H9 (cell line): Measurements from ENCODE around the gene GSC2. TPM values are rescaled to one million over a fixed set of nuclear protein-coding genes. Genes with fewer than 3 reads are reported as not detected.

ENCODE experiments used
- DNase-seq: peaks from one replicate; pipeline ENCODE4 v3.0.0-alpha.2; 2017
- H2AFZ ChIP-seq: one replicate; pipeline ENCODE4 v1.6.1; 2013; ENCODE audit warnings: mild to moderate bottlenecking, low read length, control low read depth, moderate library complexity
- H2AK5ac ChIP-seq: 2 replicates; pipeline ENCODE4 v1.6.1; 2013; ENCODE audit warnings: low read length, control low read depth, mixed read lengths; ENCODE audit not compliant: insufficient read length
- H2BK120ac ChIP-seq: one replicate; pipeline ENCODE4 v1.6.1; 2013; ENCODE audit warnings: low read depth, mild to moderate bottlenecking, low read length, control low read depth, inconsistent platforms; ENCODE audit not compliant: poor library complexity, severe bottlenecking
- H2BK12ac ChIP-seq: 2 replicates; pipeline ENCODE4 v1.6.1; 2013; ENCODE audit warnings: low read length, control low read depth, mixed read lengths, low read depth; ENCODE audit not compliant: insufficient read length
- H2BK15ac ChIP-seq: 2 replicates; pipeline ENCODE4 v1.6.1; 2013; ENCODE audit warnings: low read depth, low read length, control low read depth
- H2BK20ac ChIP-seq: one replicate; pipeline ENCODE4 v1.6.1; 2013; ENCODE audit warnings: low read depth, mild to moderate bottlenecking, low read length, control low read depth, inconsistent platforms; ENCODE audit not compliant: poor library complexity, severe bottlenecking
- H2BK5ac ChIP-seq: 2 replicates; pipeline ENCODE4 v1.6.1; 2013; ENCODE audit warnings: low read length, control low read depth, mixed read lengths; ENCODE audit not compliant: insufficient read length
- H3K14ac ChIP-seq: 2 replicates; pipeline ENCODE4 v1.6.1; 2013; ENCODE audit warnings: low read length, control low read depth; ENCODE audit not compliant: insufficient read depth
- H3K18ac ChIP-seq: 2 replicates; pipeline ENCODE4 v1.6.1; 2013; ENCODE audit warnings: low read depth, mild to moderate bottlenecking, mixed read lengths, low read length, control low read depth; ENCODE audit not compliant: insufficient read length
- H3K23ac ChIP-seq: 2 replicates; pipeline ENCODE4 v1.6.1; 2013; ENCODE audit warnings: low read length, control low read depth, mixed read lengths, low read depth; ENCODE audit not compliant: insufficient read length
- H3K23me2 ChIP-seq: 2 replicates; pipeline ENCODE4 v1.6.1; 2013; ENCODE audit warnings: low read depth, mild to moderate bottlenecking, mixed read lengths, low read length, control low read depth; ENCODE audit not compliant: insufficient read length, poor library complexity, severe bottlenecking
- H3K27ac ChIP-seq: 2 replicates; pipeline ENCODE4 v1.5.1; 2013; ENCODE audit warnings: low read length, control low read depth, mixed read lengths, low read depth; ENCODE audit not compliant: insufficient read length
- H3K27me3 ChIP-seq: 2 replicates; pipeline ENCODE4 v1.6.1; 2013; ENCODE audit warnings: low read length, control low read depth, inconsistent platforms; ENCODE audit not compliant: insufficient read depth
- H3K4ac ChIP-seq: 2 replicates; pipeline ENCODE4 v1.6.1; 2013; ENCODE audit warnings: low read depth, mild to moderate bottlenecking, control low read depth, inconsistent platforms, low read length, moderate library complexity
- H3K4me1 ChIP-seq: 2 replicates; pipeline ENCODE4 v1.6.1; 2013; ENCODE audit warnings: low read length, control low read depth, inconsistent platforms; ENCODE audit not compliant: insufficient read depth
- H3K4me2 ChIP-seq: 2 replicates; pipeline ENCODE4 v1.6.1; 2013; ENCODE audit warnings: low read length, control low read depth, mixed read lengths; ENCODE audit not compliant: insufficient read length, insufficient read depth
- H3K56ac ChIP-seq: 2 replicates; pipeline ENCODE4 v1.6.1; 2013; ENCODE audit warnings: low read depth, mild to moderate bottlenecking, mixed read lengths, low read length, control low read depth; ENCODE audit not compliant: insufficient read length
- H3K79me1 ChIP-seq: 2 replicates; pipeline ENCODE4 v1.6.1; 2013; ENCODE audit warnings: low read depth, mild to moderate bottlenecking, moderate library complexity, low read length, control low read depth, inconsistent platforms; ENCODE audit not compliant: insufficient read depth, poor library complexity, severe bottlenecking
- H3K79me2 ChIP-seq: 2 replicates; pipeline ENCODE4 v1.6.1; 2013; ENCODE audit warnings: low read length, control low read depth, inconsistent platforms; ENCODE audit not compliant: insufficient read depth
- H3K9ac ChIP-seq: 2 replicates; pipeline ENCODE4 v1.6.1; 2013; ENCODE audit warnings: low read length, control low read depth, mixed read lengths; ENCODE audit not compliant: insufficient read length; ENCODE audit errors: extremely low read depth
- H3K9me3 ChIP-seq: one replicate; pipeline ENCODE4 v1.6.1; 2013; ENCODE audit warnings: low read depth, low read length, inconsistent platforms; ENCODE audit not compliant: control insufficient read depth
- H3T11ph ChIP-seq: one replicate; pipeline ENCODE4 v1.6.1; 2013; ENCODE audit warnings: mild to moderate bottlenecking, low read length, control low read depth, inconsistent platforms
- H4K20me1 ChIP-seq: one replicate; pipeline ENCODE4 v1.6.1; 2013; ENCODE audit not compliant: control insufficient read depth, insufficient read length, insufficient read depth
- H4K5ac ChIP-seq: 2 replicates; pipeline ENCODE4 v1.6.1; 2013; ENCODE audit warnings: low read depth, mild to moderate bottlenecking, mixed read lengths, low read length, control low read depth; ENCODE audit not compliant: insufficient read length
- H4K8ac ChIP-seq: replicated peaks from 2 replicates; pipeline ENCODE4 v1.6.1; 2013; ENCODE audit warnings: low read length, control low read depth, mixed read lengths, low read depth; ENCODE audit not compliant: insufficient read length
- H4K91ac ChIP-seq: 2 replicates; pipeline ENCODE4 v1.6.1; 2013; ENCODE audit warnings: low read depth, mild to moderate bottlenecking, moderate library complexity, mixed read lengths, low read length, control low read depth; ENCODE audit not compliant: insufficient read length
- H3K27ac Mint-ChIP-seq, 3 experiments: 2 replicates in 2 of 3; 3 replicates in 1 of 3; pipeline ENCODE4 v1.8.0; 2020 to 2021; ENCODE audit warnings: mixed read lengths in 3 of 3, mild to moderate bottlenecking in 1 of 3, moderate library complexity in 1 of 3
- H3K27me3 Mint-ChIP-seq: 2 replicates; pipeline ENCODE4 v1.8.0; 2021; ENCODE audit warnings: low read depth, mild to moderate bottlenecking, moderate library complexity, mixed read lengths
- H3K36me3 Mint-ChIP-seq, 3 experiments: 2 replicates in 2 of 3; 3 replicates in 1 of 3; pipeline ENCODE4 v1.8.0; 2020 to 2021; ENCODE audit warnings: low read depth in 3 of 3, mixed read lengths in 3 of 3; ENCODE audit not compliant: insufficient read depth in 1 of 3
- H3K4me1 Mint-ChIP-seq, 2 experiments: 2 replicates each; pipeline ENCODE4 v1.8.0; 2020; ENCODE audit warnings: mixed read lengths in 2 of 2
- H3K4me3 Mint-ChIP-seq, 2 experiments: 2 replicates in 1 of 2; 3 replicates in 1 of 2; pipeline ENCODE4 v1.8.0; 2020 to 2021; ENCODE audit warnings: mild to moderate bottlenecking in 2 of 2, mixed read lengths in 2 of 2, moderate library complexity in 1 of 2
- H3K9me3 Mint-ChIP-seq, 2 experiments: 2 replicates in 1 of 2; 3 replicates in 1 of 2; pipeline ENCODE4 v1.8.0; 2020; ENCODE audit warnings: mild to moderate bottlenecking in 2 of 2, mixed read lengths in 2 of 2, moderate library complexity in 1 of 2
- CTCF ChIP-seq: fragments of 200-600 bp; sonication (generic); conservative IDR thresholded peaks from 3 replicates; pipeline ENCODE4 v1.8.0; 2021; ENCODE audit warnings: antibody characterized with exemption, mild to moderate bottlenecking
- WGBS: extraction: QIAGEN DNeasy Blood & Tissue Kit; methylation state at CpG from one replicate; pipeline ENCODE4 v1.1.7; 2013; ENCODE audit warnings: missing lambda C conversion rate, low lambda C conversion rate, mixed read lengths; ENCODE audit not compliant: insufficient read length; ENCODE audit errors: extremely low coverage; 5-methylcytosine and 5-hydroxymethylcytosine counted together
- total RNA-seq: library from RNA; stranded (reverse); gene quantifications from 2 replicates; pipeline ENCODE4 v1.2.1, GENCODE V29; 2021

GSC2 gene
- total RNA-seq, 1 experiment from 2014 or later: 0.22 TPM

GRCh38 chr22:19167106-19167869 is 17.2 kb upstream of the GSC2 start:
- H3K27me3 Mint-ChIP-seq: peaks cover 78% of the 10 kb centered on the region
- peaks cover 4% of the 10 kb centered on the region; the same call in 1 of the 2 replicates for H3K27me3 ChIP-seq

More at GRCh38 chr22:19167106-19167869, 17.2 kb upstream of the GSC2 start:
- H3K4me1 Mint-ChIP-seq: peaks cover 14 to 26% of the 10 kb centered on the region in 2 experiments
- Histone ChIP-seq H3K79me1 (peaks cover 1% of the 10 kb centered on the region), H2BK5ac (no peak overlapping the region), H4K91ac (no peak overlapping the region), H2BK120ac (no peak overlapping the region), H3K4me2 (no peak overlapping the region), H3K56ac (no peak overlapping the region), H2BK12ac (no peak overlapping the region), H2BK20ac (no peak overlapping the region), H4K5ac (no peak overlapping the region), H3K79me2 (peaks cover 3% of the 10 kb centered on the region; the same call in 1 of the 2 replicates), H2AFZ (no peak overlapping the region), H3K27ac (no peak overlapping the region), H3T11ph (no peak overlapping the region), H3K23ac (no peak overlapping the region), H3K9ac (no peak overlapping the region), H3K14ac (no peak overlapping the region), H3K9me3 (no peaks in the 10 kb centered on the region), H3K4me1 (no peaks in the 10 kb centered on the region; the same call in 1 of the 2 replicates), H3K18ac (no peak overlapping the region), H3K4ac (no peak overlapping the region), H4K8ac (no peak overlapping the region), H2AK5ac (no peak overlapping the region), H2BK15ac (no peak overlapping the region), H3K23me2 (peaks cover 11% of the 10 kb centered on the region), H4K20me1 (no peaks in the 10 kb centered on the region)
- no peaks in the 10 kb centered on the region for H3K9me3 Mint-ChIP-seq
- TF ChIP-seq CTCF: no peak
- WGBS: no CpG with 5 or more reads among the region's 13 CpGs
- H3K4me3 Mint-ChIP-seq: no peak overlapping the region
- no peak for DNase-seq
- no peak overlapping the region for H3K27ac Mint-ChIP-seq
- H3K36me3 Mint-ChIP-seq: no peaks in the 10 kb centered on the region
